SKM-1 treated with dmso at 0.1 percent for 144 hours (cell line): ENCODE measurements around the gene WFIKKN2.
"Not testable (repeated sequence)": the region's sequence is repeated elsewhere in the genome, so short reads cannot be mapped to it uniquely, and the experiment has no call there.

Source experiments
- DNase-seq: peaks from one replicate; lab custom pipeline; 2025; ENCODE audit not compliant: unreplicated experiment; lab: John Stamatoyannopoulos, UW

The WFIKKN2 gene

GRCh38 chr17:50850640-50851039, 15.3 kb downstream of the WFIKKN2 start:
- no peak for DNase-seq

GRCh38 chr17:50853015-50853615, 17.7 kb downstream of the WFIKKN2 start:
- DNase-seq = no peak

GRCh38 chr17:50853781-50854180, 18.4 kb downstream of the WFIKKN2 start:
- no peak for DNase-seq

- DNase-seq = no peak
Observed at GRCh38 chr17:50855708-50856330, 20.4 kb downstream of the WFIKKN2 start.

GRCh38 chr17:50856431-50856830, 21.0 kb downstream of the WFIKKN2 start:
- DNase-seq = no peak

GRCh38 chr17:50858486-50859225, 23.3 kb downstream of the WFIKKN2 start:
- DNase-seq = no peak

DNA sequence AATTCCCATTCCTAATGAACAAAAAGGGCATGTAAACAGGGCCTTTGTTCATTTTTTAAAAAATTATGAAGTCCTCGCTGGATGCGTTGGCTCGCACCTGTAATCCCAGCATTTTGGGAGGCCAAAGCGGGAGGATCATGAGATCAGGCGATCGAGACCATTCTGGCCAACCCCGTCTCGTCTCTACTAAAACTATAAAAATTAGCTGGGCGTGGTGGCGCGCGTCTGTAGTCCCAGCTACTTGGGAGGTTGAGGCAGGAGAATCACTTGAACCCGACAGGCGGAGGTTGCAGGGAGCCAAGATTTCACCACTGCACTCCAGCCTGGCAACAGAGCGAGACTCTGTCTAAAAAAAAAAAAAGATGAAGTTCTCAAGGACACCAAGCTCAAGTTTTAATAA, 24.3 kb downstream of the WFIKKN2 start:
- DNase-seq = not testable (repeated sequence)

GRCh38 chr17:50861334-50861676, 25.9 kb downstream of the WFIKKN2 start:
- DNase-seq = no peak

- DNase-seq = no peak
Observed at GRCh38 chr17:50861822-50862528, 26.6 kb downstream of the WFIKKN2 start.

DNA sequence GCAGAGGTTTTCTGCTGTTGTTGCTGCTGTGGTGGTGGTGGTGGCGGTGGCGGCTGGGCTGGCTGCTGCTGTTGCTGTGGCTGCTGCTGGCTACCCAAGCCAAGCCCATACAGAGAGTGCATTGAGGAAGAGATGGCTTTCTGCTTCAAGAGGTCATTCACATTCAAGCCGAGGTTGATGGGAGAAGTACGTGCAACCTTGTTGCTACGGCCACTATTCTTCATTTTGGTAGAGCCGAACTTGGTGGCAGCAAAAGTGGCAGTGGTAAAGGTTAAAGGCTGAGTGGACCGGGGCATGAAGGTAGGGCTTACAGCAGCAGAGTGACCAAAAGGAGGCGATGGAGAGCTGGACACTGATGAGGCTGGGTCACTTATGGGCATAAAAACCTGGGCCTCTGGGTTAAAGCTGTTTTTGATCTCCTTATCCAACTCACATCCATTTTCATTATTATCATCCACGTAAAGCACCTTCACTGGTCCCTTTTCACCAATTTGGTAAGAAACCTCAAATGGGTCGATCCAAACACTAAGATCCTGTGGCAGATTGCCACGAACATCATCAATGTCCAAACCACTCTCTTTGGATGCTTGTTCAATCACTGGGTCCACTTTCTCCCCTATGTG, 27.9 kb downstream of the WFIKKN2 start:
- DNase-seq = no peak

GRCh38 chr17:50863931-50864330, 28.5 kb downstream of the WFIKKN2 start:
- no peak for DNase-seq

DNA sequence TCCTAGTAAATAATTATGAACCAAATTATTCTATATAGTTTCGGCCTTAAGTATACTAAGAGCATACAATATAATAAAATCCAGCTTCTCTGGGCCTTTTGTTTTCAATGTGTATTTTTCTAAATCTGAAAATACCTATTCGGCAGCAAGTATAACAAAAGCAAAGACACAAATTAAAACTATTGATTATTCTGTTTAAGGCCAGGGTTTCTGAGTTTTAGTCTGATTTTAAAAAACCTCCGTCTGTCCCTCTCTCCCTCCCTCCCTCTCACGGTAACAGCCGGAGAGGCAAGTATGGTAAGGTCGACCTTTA, 29.3 kb downstream of the WFIKKN2 start:
- DNase-seq = no peak

GRCh38 chr17:50865060-50865867, 29.9 kb downstream of the WFIKKN2 start:
- DNase-seq = peak; percentile 44

- no peak for DNase-seq
Observed at GRCh38 chr17:50865868-50866260, 30.5 kb downstream of the WFIKKN2 start.

GRCh38 chr17:50866261-50866949, 31.0 kb downstream of the WFIKKN2 start, which contains the start of gene TOB1:
Gene TOB1, minus strand, starts transcription at chr17:50866354. Its CDS starts 2,337 bp downstream, at chr17:50864017.
- DNase-seq = peak; percentile 91

DNA sequence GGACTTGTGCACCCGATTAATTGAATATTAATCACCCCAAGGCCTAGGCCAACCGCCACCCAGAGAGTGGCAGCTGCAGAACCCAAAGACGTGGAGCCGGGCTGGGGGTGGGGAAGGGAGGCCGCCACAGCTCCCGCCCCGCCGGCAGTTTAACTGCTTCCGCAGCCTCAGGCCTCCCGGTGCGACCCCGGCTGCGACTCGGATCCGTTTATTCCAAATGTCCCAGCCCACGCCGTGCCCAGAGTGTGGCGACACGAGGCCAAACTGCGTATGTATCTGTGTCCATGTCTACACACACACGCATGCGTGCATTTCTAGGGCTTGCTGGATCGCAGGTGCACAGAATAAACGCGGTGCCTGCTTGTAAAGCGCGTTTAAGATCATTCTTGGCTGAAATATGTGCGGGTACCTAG, 31.6 kb downstream of the WFIKKN2 start:
- DNase-seq = no peak

DNA sequence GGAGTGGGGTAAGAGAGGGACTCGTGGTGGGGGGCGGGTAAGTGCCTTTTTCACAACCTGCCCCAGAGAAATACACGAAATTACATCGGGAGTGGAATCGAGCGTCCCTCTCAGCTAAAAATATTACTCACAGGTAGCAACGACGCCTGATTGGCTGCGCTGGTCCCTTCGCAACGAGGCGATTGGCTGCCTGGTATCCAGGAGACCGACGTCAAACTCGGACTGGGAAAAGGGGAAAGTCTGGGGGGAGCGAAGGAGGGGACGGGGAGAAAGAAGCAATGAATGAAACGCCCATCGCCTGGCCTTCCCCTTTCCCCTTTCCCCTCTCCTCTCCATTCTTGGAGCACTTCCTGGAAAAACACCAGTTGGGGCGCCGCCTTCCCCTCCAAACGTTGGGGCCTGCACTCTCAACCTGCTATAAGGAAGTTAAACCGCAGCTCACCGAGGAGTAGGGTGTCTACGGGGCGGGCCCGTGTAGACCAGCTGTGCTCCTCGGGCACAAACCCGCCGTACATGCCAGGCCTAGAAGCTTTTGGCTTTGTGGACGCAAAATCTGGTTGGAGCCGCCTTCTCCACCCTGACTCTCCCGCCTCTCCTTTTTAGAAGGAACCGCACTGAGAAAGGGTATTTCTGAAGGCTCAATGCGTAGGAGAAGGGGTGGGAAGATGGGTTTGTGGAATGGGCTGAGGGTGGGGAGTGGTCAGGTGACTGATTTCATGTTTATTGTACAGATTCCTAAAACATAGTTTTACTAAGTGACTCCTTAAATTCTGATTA, 32.2 kb downstream of the WFIKKN2 start:
- peak; percentile 95 for DNase-seq

DNA sequence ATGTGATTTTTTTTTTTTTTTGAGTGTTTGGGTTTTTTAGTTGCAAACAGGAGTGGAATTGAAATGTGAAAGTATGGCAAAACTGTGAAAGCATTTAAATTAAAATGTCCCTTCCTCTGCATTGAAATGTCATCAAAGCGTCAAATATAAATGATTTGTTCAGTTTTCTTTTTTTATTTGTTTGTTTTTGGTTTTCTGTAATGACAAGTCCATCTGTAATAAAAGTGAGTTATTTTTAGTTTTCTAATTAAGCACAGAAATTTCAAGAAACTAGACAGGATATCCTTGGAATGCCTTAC, 32.7 kb downstream of the WFIKKN2 start:
- no peak for DNase-seq

DNA sequence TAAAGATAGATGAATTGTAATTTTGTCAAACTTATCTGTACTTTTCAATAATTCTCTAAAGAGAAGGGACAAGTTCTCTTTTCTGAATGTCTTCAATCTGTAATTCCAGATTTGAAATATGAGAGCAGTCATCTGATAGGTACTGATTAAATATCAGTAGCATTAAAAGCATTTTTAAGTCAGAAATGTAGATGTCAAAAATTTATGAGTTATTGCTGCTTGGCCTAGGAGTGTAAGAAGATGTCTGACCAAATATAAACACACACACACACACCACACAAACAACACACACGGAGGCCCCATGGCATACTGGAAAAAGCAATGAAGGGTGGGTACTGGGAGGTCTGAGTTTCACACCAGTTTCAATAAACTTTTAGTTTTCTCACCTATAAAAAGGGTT, 33.2 kb downstream of the WFIKKN2 start:
- DNase-seq = no peak
